ENCODE data around the gene MGAM2.

The MGAM2 gene

GRCh38 chr7:142123184-142123583, 11.7 kb downstream of the MGAM2 start:
- DNase-seq = no peak

GRCh38 chr7:142125256-142125955, 13.9 kb downstream of the MGAM2 start:
- DNase-seq = no peak

GRCh38 chr7:142130267-142130666, 18.7 kb downstream of the MGAM2 start:
- no peak for DNase-seq

- no peak for DNase-seq
Observed at GRCh38 chr7:142131439-142132185, 20.1 kb downstream of the MGAM2 start.

GRCh38 chr7:142133731-142134148, 22.2 kb downstream of the MGAM2 start:
- no peak for DNase-seq

- no peak for DNase-seq
Observed at GRCh38 chr7:142134909-142135308, 23.4 kb downstream of the MGAM2 start.

GRCh38 chr7:142138996-142139395, 27.5 kb downstream of the MGAM2 start:
- DNase-seq = no peak

GRCh38 chr7:142139597-142140400, 28.3 kb downstream of the MGAM2 start:
- no peak for DNase-seq

GRCh38 chr7:142140401-142140959, 29.0 kb downstream of the MGAM2 start:
- no peak for DNase-seq

- DNase-seq = no peak
Observed at GRCh38 chr7:142142702-142143101, 31.2 kb downstream of the MGAM2 start.

- no peak for DNase-seq
Observed at GRCh38 chr7:142146124-142146523, 34.6 kb downstream of the MGAM2 start.

- DNase-seq = no peak
Observed at GRCh38 chr7:142150356-142150755, 38.8 kb downstream of the MGAM2 start.

GRCh38 chr7:142150869-142151268, 39.4 kb downstream of the MGAM2 start:
- DNase-seq = no peak

GRCh38 chr7:142152076-142152475, 40.6 kb downstream of the MGAM2 start:
- DNase-seq = no peak

GRCh38 chr7:142153400-142153799, 41.9 kb downstream of the MGAM2 start:
- DNase-seq = no peak

- no peak for DNase-seq
Observed at GRCh38 chr7:142158736-142159496, 47.4 kb downstream of the MGAM2 start.

GRCh38 chr7:142161921-142162320, 50.4 kb downstream of the MGAM2 start:
- DNase-seq = no peak

GRCh38 chr7:142168746-142169145, 57.2 kb downstream of the MGAM2 start:
- no peak for DNase-seq

- no peak for DNase-seq
Observed at GRCh38 chr7:142172932-142173331, 61.4 kb downstream of the MGAM2 start.

GRCh38 chr7:142174441-142174840, 62.9 kb downstream of the MGAM2 start:
- DNase-seq = no peak

GRCh38 chr7:142175594-142175993, 64.1 kb downstream of the MGAM2 start:
- no peak for DNase-seq

GRCh38 chr7:142176901-142177300, 65.4 kb downstream of the MGAM2 start:
- DNase-seq = no peak

- DNase-seq = no peak
Observed at GRCh38 chr7:142177869-142178268, 66.4 kb downstream of the MGAM2 start.
